Natural killer cell treated with Interleukin-12 subunit alpha and Interleukin-12 subunit beta and Interleukin-15 and Interleukin-18, amount 100 ng/mL, for 72 hours (primary cell): ENCODE results near the gene SPHK2. TPM values are rescaled to one million over a fixed set of nuclear protein-coding genes. Genes with fewer than 3 reads are reported as not detected.
"Not testable (repeated sequence)": the region's sequence is repeated elsewhere in the genome, so short reads cannot be mapped to it uniquely, and the experiment has no call there.

Experiments used
- ATAC-seq, 2 donors: fragments of 150-1000 bp; cut with Tn5 transposase in 1 of 2; sonication (Bioruptor Pico), chemical (Tn5 transposase) in 1 of 2; 2 replicates each; pipeline ENCODE4 v1.10.0; 2021
- DNase-seq: peaks from one replicate; pipeline ENCODE4 v3.0.0; 2022; ENCODE audit warnings: low spot score
- H3K27ac Mint-ChIP-seq, 2 donors: 1 replicate in 1 of 2; 2 replicates in 1 of 2; pipeline ENCODE4 v1.8.0; 2022; ENCODE audit warnings: mixed read lengths in 2 of 2, mild to moderate bottlenecking in 1 of 2, moderate library complexity in 1 of 2
- H3K27me3 Mint-ChIP-seq, 2 donors: 1 replicate in 1 of 2; 2 replicates in 1 of 2; pipeline ENCODE4 v1.8.0; 2022; ENCODE audit warnings: mixed read lengths in 2 of 2
- H3K36me3 Mint-ChIP-seq: one replicate; pipeline ENCODE4 v1.8.0; 2022; ENCODE audit warnings: mixed read lengths
- H3K4me1 Mint-ChIP-seq, 2 donors: 1 replicate in 1 of 2; 2 replicates in 1 of 2; pipeline ENCODE4 v1.8.0; 2022; ENCODE audit warnings: low read depth in 2 of 2, mixed read lengths in 2 of 2, mild to moderate bottlenecking in 1 of 2
- H3K4me3 Mint-ChIP-seq: one replicate; pipeline ENCODE4 v1.8.0; 2022; ENCODE audit warnings: mixed read lengths
- H3K9me3 Mint-ChIP-seq: 2 replicates; pipeline ENCODE4 v1.8.0; 2022; ENCODE audit warnings: mixed read lengths
- total RNA-seq, 2 donors: library from RNA; stranded (reverse); gene quantifications; one replicate each; pipeline ENCODE4 v1.2.3, GENCODE V29; 2022

SPHK2 gene
- total RNA-seq, 2 donors from 2014 or later = 37.9 to 71.4 TPM

- Mint-ChIP-seq H3K9me3 (no peaks in the 10 kb centered on the region), H3K4me3 (no peak overlapping the region), H3K27me3 (no peaks in the 10 kb centered on the region), H3K36me3 (no peaks in the 10 kb centered on the region), H3K4me1 (peaks cover 6 to 7% of the 10 kb centered on the region in 2 donors), H3K27ac (no peak overlapping the region)
- peak; percentile 75 for DNase-seq
- ATAC-seq = peak; percentile 71 to 81
Observed at GRCh38 chr19:48674921-48675824, 55.9 kb downstream of the SPHK2 start.

- no peak for DNase-seq
Observed at GRCh38 chr19:48676487-48676886, 57.2 kb downstream of the SPHK2 start.

GRCh38 chr19:48676887-48677286 lies 57.6 kb downstream of the SPHK2 start:
- no peaks in the 10 kb centered on the region for H3K9me3 Mint-ChIP-seq
- H3K27ac Mint-ChIP-seq = no peak overlapping the region

More at GRCh38 chr19:48676487-48676886, 57.2 kb downstream of the SPHK2 start:
- Mint-ChIP-seq H3K27me3 (no peaks in the 10 kb centered on the region), H3K4me3 (no peak overlapping the region), H3K9me3 (no peaks in the 10 kb centered on the region), H3K36me3 (no peaks in the 10 kb centered on the region), H3K4me1 (peaks cover 6 to 7% of the 10 kb centered on the region in 2 donors), H3K27ac (no peak overlapping the region)
- ATAC-seq = no peak

GRCh38 chr19:48678201-48678600 lies 58.9 kb downstream of the SPHK2 start:
- H3K27me3 Mint-ChIP-seq = no peaks in the 10 kb centered on the region
- no peak overlapping the region for H3K27ac Mint-ChIP-seq
- H3K36me3 Mint-ChIP-seq = no peaks in the 10 kb centered on the region
- DNase-seq (no peak), ATAC-seq (no peak)
- H3K4me3 Mint-ChIP-seq = no peak overlapping the region
- peaks cover 6 to 7% of the 10 kb centered on the region in 2 donors for H3K4me1 Mint-ChIP-seq
- no peaks in the 10 kb centered on the region for H3K9me3 Mint-ChIP-seq

More at GRCh38 chr19:48676887-48677286, 57.6 kb downstream of the SPHK2 start:
- Mint-ChIP-seq H3K4me3 (no peak overlapping the region), H3K36me3 (no peaks in the 10 kb centered on the region), H3K4me1 (peaks cover 6 to 7% of the 10 kb centered on the region in 2 donors), H3K27me3 (no peaks in the 10 kb centered on the region)
- DNase-seq = no peak
- ATAC-seq = no peak

GRCh38 chr19:48680006-48680405 lies 60.7 kb downstream of the SPHK2 start:
- H3K4me1 Mint-ChIP-seq, H3K4me3 Mint-ChIP-seq, H3K27ac Mint-ChIP-seq, H3K27me3 Mint-ChIP-seq, DNase-seq, H3K36me3 Mint-ChIP-seq, H3K9me3 Mint-ChIP-seq: not testable (repeated sequence)
- ATAC-seq = peak in 1 of 2 donors; percentile 5

Other genes with a start within 250 kb of the SPHK2 start
- gene KDELR1, start 228.0 kb upstream of the SPHK2 start, total RNA-seq = 10 to 100 TPM; 64.4 to 80.9 TPM
- gene GRIN2D, start 225.8 kb upstream of the SPHK2 start, total RNA-seq = under 1 TPM; 0.14 to 0.42 TPM
- gene GRWD1, start 173.5 kb upstream of the SPHK2 start, total RNA-seq = 100 to 1,000 TPM in 1 of 2 donors, 10 to 100 TPM in 1; 60.6 to 104 TPM
- 1 to 10 TPM; 2.1 to 4.6 TPM for gene KCNJ14, start 163.9 kb upstream of the SPHK2 start, total RNA-seq
- gene CYTH2, start 150.1 kb upstream of the SPHK2 start, total RNA-seq = 10 to 100 TPM; 66.4 to 66.9 TPM
- gene LMTK3, start 107.7 kb upstream of the SPHK2 start, total RNA-seq = 1 to 10 TPM in 1 of 2 donors, under 1 TPM in 1; 0.40 to 1.3 TPM
- not detected for gene SULT2B1, start 67.3 kb upstream of the SPHK2 start, total RNA-seq
- gene SPACA4, start 12.8 kb upstream of the SPHK2 start, total RNA-seq = not detected
- 10 to 100 TPM in 1 of 2 donors, 1 to 10 TPM in 1; 3.5 to 13.7 TPM for gene FAM83E, start 4.4 kb upstream of the SPHK2 start, total RNA-seq
- gene RPL18, start 328 bp upstream of the SPHK2 start, total RNA-seq = 1,000 to 10,000 TPM; 1,029 to 1,552 TPM
- gene DBP, start 17.9 kb downstream of the SPHK2 start, total RNA-seq = 1 to 10 TPM; 3.8 to 3.9 TPM
- gene CA11, start 26.7 kb downstream of the SPHK2 start, total RNA-seq = 1 to 10 TPM; 4.7 to 4.9 TPM
- under 1 TPM; 0.21 to 0.28 TPM for gene NTN5, start 53.5 kb downstream of the SPHK2 start, total RNA-seq
- gene FUT2, start 76.5 kb downstream of the SPHK2 start, total RNA-seq = not detected
- gene MAMSTR, start 100.2 kb downstream of the SPHK2 start, total RNA-seq = 1 to 10 TPM; 1.0 to 1.2 TPM
- gene RASIP1, start 121.1 kb downstream of the SPHK2 start, total RNA-seq = under 1 TPM; 0.12 to 0.95 TPM
- gene IZUMO1, start 127.4 kb downstream of the SPHK2 start, total RNA-seq = not detected
- under 1 TPM in 1 of 2 donors, not detected in 1; 0.21 TPM for gene FUT1, start 133.1 kb downstream of the SPHK2 start, total RNA-seq
- not detected for gene FGF21, start 136.0 kb downstream of the SPHK2 start, total RNA-seq
- gene BCAT2, start 191.5 kb downstream of the SPHK2 start, total RNA-seq = 10 to 100 TPM; 31.7 to 40.4 TPM
- gene HSD17B14, start 217.0 kb downstream of the SPHK2 start, total RNA-seq = under 1 TPM in 1 of 2 donors, not detected in 1; 0.26 TPM
- 1 to 10 TPM; 3.8 to 5.4 TPM for gene PLEKHA4, start 249.1 kb downstream of the SPHK2 start, total RNA-seq